ENCODE measurements around the gene HERPUD1.

The HERPUD1 gene

DNA sequence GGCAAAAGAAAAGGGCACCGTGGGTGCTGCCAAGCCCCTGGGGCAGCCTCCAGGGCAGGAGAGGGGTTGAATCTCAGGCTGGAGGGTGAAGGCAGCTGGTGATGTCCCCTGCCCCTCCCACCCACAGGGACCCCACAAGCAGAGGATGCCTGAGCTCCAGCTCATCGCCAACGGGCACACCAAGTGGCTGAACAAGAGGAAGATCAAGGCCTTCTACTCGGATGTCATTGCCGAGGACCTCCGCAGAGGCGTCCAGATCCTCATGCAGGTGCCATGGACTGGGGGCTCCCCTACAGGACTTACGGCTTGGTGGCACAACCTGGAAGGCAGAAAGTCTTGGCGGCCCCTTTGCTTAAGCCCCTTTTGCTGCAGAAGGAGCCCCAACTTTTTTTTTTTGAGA, 45.1 kb upstream of the HERPUD1 start:
- TF ChIP-seq ZNF565 (CRISPR knock-in tag; conservative IDR thresholded peaks at IDR 0.05; ENCODE audit: low read depth) (no peak), ZNF70 (CRISPR knock-in tag; IDR thresholded peaks at IDR 0.05) (no peak), BACH2 (CRISPR knock-in tag; IDR thresholded peaks at IDR 0.05; ENCODE audit: borderline replicate concordance) (no peak), RARB (CRISPR knock-in tag; IDR thresholded peaks at IDR 0.05) (no peak), ZFP30 (CRISPR knock-in tag; IDR thresholded peaks at IDR 0.05) (no peak), PPARA (CRISPR knock-in tag; IDR thresholded peaks at IDR 0.05; ENCODE audit: borderline replicate concordance) (no peak), ESRRG (CRISPR knock-in tag; IDR thresholded peaks at IDR 0.05) (no peak), ARNTL (CRISPR knock-in tag; IDR thresholded peaks at IDR 0.05; ENCODE audit: borderline replicate concordance, low read depth) (no peak), ZNF8 (CRISPR knock-in tag; IDR thresholded peaks at IDR 0.05) (no peak), TOX (CRISPR knock-in tag; IDR thresholded peaks at IDR 0.05; ENCODE audit: borderline replicate concordance) (no peak), GLIS3 (CRISPR knock-in tag; IDR thresholded peaks at IDR 0.05) (no peak), CSDC2 (CRISPR knock-in tag; IDR thresholded peaks at IDR 0.05) (no peak)
- TF ChIP-seq, protein P1, sequence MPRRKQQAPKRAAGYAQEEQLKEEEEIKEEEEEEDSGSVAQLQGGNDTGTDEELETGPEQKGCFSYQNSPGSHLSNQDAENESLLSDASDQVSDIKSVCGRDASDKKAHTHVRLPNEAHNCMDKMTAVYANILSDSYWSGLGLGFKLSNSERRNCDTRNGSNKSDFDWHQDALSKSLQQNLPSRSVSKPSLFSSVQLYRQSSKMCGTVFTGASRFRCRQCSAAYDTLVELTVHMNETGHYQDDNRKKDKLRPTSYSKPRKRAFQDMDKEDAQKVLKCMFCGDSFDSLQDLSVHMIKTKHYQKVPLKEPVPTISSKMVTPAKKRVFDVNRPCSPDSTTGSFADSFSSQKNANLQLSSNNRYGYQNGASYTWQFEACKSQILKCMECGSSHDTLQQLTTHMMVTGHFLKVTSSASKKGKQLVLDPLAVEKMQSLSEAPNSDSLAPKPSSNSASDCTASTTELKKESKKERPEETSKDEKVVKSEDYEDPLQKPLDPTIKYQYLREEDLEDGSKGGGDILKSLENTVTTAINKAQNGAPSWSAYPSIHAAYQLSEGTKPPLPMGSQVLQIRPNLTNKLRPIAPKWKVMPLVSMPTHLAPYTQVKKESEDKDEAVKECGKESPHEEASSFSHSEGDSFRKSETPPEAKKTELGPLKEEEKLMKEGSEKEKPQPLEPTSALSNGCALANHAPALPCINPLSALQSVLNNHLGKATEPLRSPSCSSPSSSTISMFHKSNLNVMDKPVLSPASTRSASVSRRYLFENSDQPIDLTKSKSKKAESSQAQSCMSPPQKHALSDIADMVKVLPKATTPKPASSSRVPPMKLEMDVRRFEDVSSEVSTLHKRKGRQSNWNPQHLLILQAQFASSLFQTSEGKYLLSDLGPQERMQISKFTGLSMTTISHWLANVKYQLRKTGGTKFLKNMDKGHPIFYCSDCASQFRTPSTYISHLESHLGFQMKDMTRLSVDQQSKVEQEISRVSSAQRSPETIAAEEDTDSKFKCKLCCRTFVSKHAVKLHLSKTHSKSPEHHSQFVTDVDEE (CRISPR knock-in tag; IDR thresholded peaks at IDR 0.05): no peak
- TF ChIP-seq, protein P2, sequence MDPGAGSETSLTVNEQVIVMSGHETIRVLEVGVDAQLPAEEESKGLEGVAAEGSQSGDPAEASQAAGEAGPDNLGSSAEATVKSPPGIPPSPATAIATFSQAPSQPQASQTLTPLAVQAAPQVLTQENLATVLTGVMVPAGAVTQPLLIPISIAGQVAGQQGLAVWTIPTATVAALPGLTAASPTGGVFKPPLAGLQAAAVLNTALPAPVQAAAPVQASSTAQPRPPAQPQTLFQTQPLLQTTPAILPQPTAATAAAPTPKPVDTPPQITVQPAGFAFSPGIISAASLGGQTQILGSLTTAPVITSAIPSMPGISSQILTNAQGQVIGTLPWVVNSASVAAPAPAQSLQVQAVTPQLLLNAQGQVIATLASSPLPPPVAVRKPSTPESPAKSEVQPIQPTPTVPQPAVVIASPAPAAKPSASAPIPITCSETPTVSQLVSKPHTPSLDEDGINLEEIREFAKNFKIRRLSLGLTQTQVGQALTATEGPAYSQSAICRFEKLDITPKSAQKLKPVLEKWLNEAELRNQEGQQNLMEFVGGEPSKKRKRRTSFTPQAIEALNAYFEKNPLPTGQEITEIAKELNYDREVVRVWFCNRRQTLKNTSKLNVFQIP (CRISPR knock-in tag; IDR thresholded peaks at IDR 0.05; ENCODE audit: borderline replicate concordance, low read depth): no peak
- ATAC-seq: no peak

DNA sequence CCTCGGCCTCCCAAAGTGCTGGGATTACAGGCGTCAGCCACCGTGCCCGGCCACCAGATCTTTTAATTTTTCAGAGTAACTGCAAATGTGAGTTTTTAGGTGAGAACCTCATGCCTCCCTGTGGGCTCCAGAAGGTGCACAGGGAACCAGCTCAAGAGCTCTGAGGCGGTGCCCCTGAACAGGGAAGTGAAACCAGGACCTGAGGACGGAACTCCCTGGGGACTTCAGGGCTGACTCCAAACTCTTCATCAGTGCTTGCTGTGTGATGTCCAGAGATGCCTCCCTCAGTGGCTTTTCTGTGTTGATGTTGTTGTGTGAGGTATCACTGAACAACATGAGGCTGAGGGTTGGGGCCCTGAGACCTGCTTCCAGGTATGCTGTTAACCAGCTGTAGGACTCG, 43.1 kb upstream of the HERPUD1 start:
- no peak for TF ChIP-seq ESRRG (CRISPR knock-in tag; IDR thresholded peaks at IDR 0.05)
- no peak for TF ChIP-seq SNAI2 (CRISPR knock-in tag; IDR thresholded peaks at IDR 0.05)
- TF ChIP-seq, protein P1 (CRISPR knock-in tag; IDR thresholded peaks at IDR 0.05): no peak
- TF ChIP-seq TOX (CRISPR knock-in tag; IDR thresholded peaks at IDR 0.05; ENCODE audit: borderline replicate concordance): no peak
- TF ChIP-seq ISL1 (CRISPR knock-in tag; IDR thresholded peaks at IDR 0.05): no peak
- TF ChIP-seq, protein P3, sequence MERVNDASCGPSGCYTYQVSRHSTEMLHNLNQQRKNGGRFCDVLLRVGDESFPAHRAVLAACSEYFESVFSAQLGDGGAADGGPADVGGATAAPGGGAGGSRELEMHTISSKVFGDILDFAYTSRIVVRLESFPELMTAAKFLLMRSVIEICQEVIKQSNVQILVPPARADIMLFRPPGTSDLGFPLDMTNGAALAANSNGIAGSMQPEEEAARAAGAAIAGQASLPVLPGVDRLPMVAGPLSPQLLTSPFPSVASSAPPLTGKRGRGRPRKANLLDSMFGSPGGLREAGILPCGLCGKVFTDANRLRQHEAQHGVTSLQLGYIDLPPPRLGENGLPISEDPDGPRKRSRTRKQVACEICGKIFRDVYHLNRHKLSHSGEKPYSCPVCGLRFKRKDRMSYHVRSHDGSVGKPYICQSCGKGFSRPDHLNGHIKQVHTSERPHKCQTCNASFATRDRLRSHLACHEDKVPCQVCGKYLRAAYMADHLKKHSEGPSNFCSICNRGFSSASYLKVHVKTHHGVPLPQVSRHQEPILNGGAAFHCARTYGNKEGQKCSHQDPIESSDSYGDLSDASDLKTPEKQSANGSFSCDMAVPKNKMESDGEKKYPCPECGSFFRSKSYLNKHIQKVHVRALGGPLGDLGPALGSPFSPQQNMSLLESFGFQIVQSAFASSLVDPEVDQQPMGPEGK (CRISPR knock-in tag; IDR thresholded peaks at IDR 0.05; ENCODE audit: borderline replicate concordance): no peak
- TF ChIP-seq, protein P4, sequence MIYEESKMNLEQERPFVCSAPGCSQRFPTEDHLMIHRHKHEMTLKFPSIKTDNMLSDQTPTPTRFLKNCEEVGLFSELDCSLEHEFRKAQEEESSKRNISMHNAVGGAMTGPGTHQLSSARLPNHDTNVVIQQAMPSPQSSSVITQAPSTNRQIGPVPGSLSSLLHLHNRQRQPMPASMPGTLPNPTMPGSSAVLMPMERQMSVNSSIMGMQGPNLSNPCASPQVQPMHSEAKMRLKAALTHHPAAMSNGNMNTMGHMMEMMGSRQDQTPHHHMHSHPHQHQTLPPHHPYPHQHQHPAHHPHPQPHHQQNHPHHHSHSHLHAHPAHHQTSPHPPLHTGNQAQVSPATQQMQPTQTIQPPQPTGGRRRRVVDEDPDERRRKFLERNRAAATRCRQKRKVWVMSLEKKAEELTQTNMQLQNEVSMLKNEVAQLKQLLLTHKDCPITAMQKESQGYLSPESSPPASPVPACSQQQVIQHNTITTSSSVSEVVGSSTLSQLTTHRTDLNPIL (CRISPR knock-in tag; IDR thresholded peaks at IDR 0.05; ENCODE audit: low read depth): no peak
- TF ChIP-seq, protein P2 (CRISPR knock-in tag; IDR thresholded peaks at IDR 0.05; ENCODE audit: borderline replicate concordance, low read depth): no peak
- TF ChIP-seq PPARA (CRISPR knock-in tag; IDR thresholded peaks at IDR 0.05; ENCODE audit: borderline replicate concordance): no peak
- ATAC-seq: no peak

Data from SK-N-SH treated with all-trans-retinoic acid at 6 μM for 48 hours (cell line).